ENCODE results near the gene LZTR1.

Gene LZTR1

GRCh38 chr22:20946080-20946986 is 35.8 kb upstream of the LZTR1 start:
- no peak for DNase-seq (ENCODE audit: extremely low read depth, low read depth)
- TF ChIP-seq CTCF (IDR thresholded peaks at IDR 0.05; ENCODE audit: low read depth, low read length, missing control alignments): no peak
- H3K4me3 ChIP-seq (replicated peaks; ENCODE audit: low read depth, low read length): no peak overlapping the region

GRCh38 chr22:20946991-20947390 is 35.1 kb upstream of the LZTR1 start:
- H3K4me3 ChIP-seq (replicated peaks; ENCODE audit: low read depth, low read length): no peak overlapping the region
- no peak for DNase-seq (ENCODE audit: extremely low read depth, low read depth)
- no peak for TF ChIP-seq CTCF (IDR thresholded peaks at IDR 0.05; ENCODE audit: low read depth, low read length, missing control alignments)

- TF ChIP-seq CTCF (IDR thresholded peaks at IDR 0.05; ENCODE audit: low read depth, low read length, missing control alignments): no peak
- H3K4me3 ChIP-seq (replicated peaks; ENCODE audit: low read depth, low read length): no peak overlapping the region
These were observed 33.6 kb upstream of the LZTR1 start for GRCh38 chr22:20948450-20948849.

GRCh38 chr22:20948989-20949388 is 33.1 kb upstream of the LZTR1 start:
- H3K4me3 ChIP-seq (replicated peaks; ENCODE audit: low read depth, low read length): no peak overlapping the region
- TF ChIP-seq CTCF (IDR thresholded peaks at IDR 0.05; ENCODE audit: low read depth, low read length, missing control alignments): no peak

More at GRCh38 chr22:20948450-20948849, 33.6 kb upstream of the LZTR1 start:
- DNase-seq (ENCODE audit: extremely low read depth, low read depth): no peak

GRCh38 chr22:20949698-20950183 is 32.4 kb upstream of the LZTR1 start:
- no peak for TF ChIP-seq CTCF (IDR thresholded peaks at IDR 0.05; ENCODE audit: low read depth, low read length, missing control alignments)
- H3K4me3 ChIP-seq (replicated peaks; ENCODE audit: low read depth, low read length): no peak overlapping the region
- no peak for DNase-seq (ENCODE audit: extremely low read depth, low read depth)

More at GRCh38 chr22:20948989-20949388, 33.1 kb upstream of the LZTR1 start:
- no peak for DNase-seq (ENCODE audit: extremely low read depth, low read depth)

- TF ChIP-seq CTCF (IDR thresholded peaks at IDR 0.05; ENCODE audit: low read depth, low read length, missing control alignments): no peak
These were observed 30.8 kb upstream of the LZTR1 start for GRCh38 chr22:20951151-20951931.

More at GRCh38 chr22:20951151-20951931, 30.8 kb upstream of the LZTR1 start:
- no peak overlapping the region for H3K4me3 ChIP-seq (replicated peaks; ENCODE audit: low read depth, low read length)
- no peak for DNase-seq (ENCODE audit: extremely low read depth, low read depth)
